H1 (cell line): ENCODE data around the gene TMEM86B. TPM values are rescaled to one million over a fixed set of nuclear protein-coding genes. Genes with fewer than 3 reads are reported as not detected.

Experiments used
- CTCF ChIA-PET: fragments of 300-600 bp; sonication (Branson Sonifier 250); formaldehyde crosslinking; loops from one replicate; lab custom pipeline; 2021; ENCODE audit not compliant: partially characterized antibody; lab: Charles Lee
- POLR2A ChIA-PET: fragments of 300-600 bp; sonication (Branson Sonifier 250); formaldehyde crosslinking; loops from one replicate; lab custom pipeline; 2021; ENCODE audit warnings: inconsistent platforms; ENCODE audit not compliant: partially characterized antibody; lab: Charles Lee
- DNase-seq, 2 experiments: peaks; one replicate each; pipeline versions ENCODE4 v3.0.0 to v3.0.0-alpha.2; 2010 to 2022; ENCODE audit warnings: low spot score in 2 of 2, low read depth in 1 of 2, mixed read lengths in 1 of 2
- FAIRE-seq: peaks from 2 replicates; lab custom pipeline; 2011; peaks lifted over from hg19 to GRCh38; lab: Jason Lieb, UNC
- H2AFZ ChIP-seq: 2 replicates; pipeline ENCODE4 v1.8.1; 2012; ENCODE audit warnings: low read length, inconsistent platforms
- H2AK5ac ChIP-seq: 2 replicates; pipeline ENCODE4 v1.6.1; 2013; ENCODE audit warnings: low read depth, low read length
- H2BK120ac ChIP-seq: replicated peaks from 2 replicates; pipeline ENCODE3; 2013; ENCODE audit warnings: low read depth, low read length, inconsistent platforms
- H2BK12ac ChIP-seq: 2 replicates; pipeline ENCODE4 v1.6.1; 2013; ENCODE audit warnings: low read depth, low read length
- H2BK15ac ChIP-seq: 2 replicates; pipeline ENCODE4 v1.6.1; 2013; ENCODE audit warnings: low read length
- H2BK20ac ChIP-seq: 2 replicates; pipeline ENCODE4 v1.6.1; 2013; ENCODE audit warnings: low read length
- H2BK5ac ChIP-seq: 2 replicates; pipeline ENCODE4 v1.6.1; 2013; ENCODE audit warnings: low read depth, low read length
- H3K14ac ChIP-seq: 2 replicates; pipeline ENCODE4 v1.6.1; 2013; ENCODE audit warnings: inconsistent platforms; ENCODE audit not compliant: insufficient read length
- H3K18ac ChIP-seq: 2 replicates; pipeline ENCODE4 v1.6.1; 2013; ENCODE audit warnings: low read length; ENCODE audit errors: extremely low read depth
- H3K23ac ChIP-seq: 2 replicates; pipeline ENCODE4 v1.6.1; 2013; ENCODE audit warnings: inconsistent platforms; ENCODE audit not compliant: insufficient read length
- H3K23me2 ChIP-seq: 2 replicates; pipeline ENCODE4 v1.6.1; 2013; ENCODE audit warnings: low read depth, low read length
- H3K27ac ChIP-seq: 2 replicates; pipeline ENCODE4 v1.6.1; 2011; ENCODE audit warnings: low read depth, low read length, inconsistent platforms
- H3K27me3 ChIP-seq, 4 experiments: replicated peaks in 1 of 4; 1 replicate in 1 of 4; 2 replicates in 3 of 4; pipeline versions ENCODE4 v1.6.1 to v1.8.1; 2011 to 2013; ENCODE audit warnings: low read length in 3 of 4, mild to moderate bottlenecking in 3 of 4, inconsistent platforms in 2 of 4, mixed read lengths in 2 of 4, moderate library complexity in 1 of 4; ENCODE audit not compliant: control insufficient read depth in 3 of 4, insufficient read depth in 3 of 4; ENCODE audit errors: extremely low read depth in 1 of 4
- H3K36me3 ChIP-seq, 4 experiments: 2 replicates each; pipeline versions ENCODE4 v1.6.1 to v1.8.1; 2011 to 2013; ENCODE audit warnings: mild to moderate bottlenecking in 4 of 4, low read length in 3 of 4, moderate library complexity in 2 of 4, control low read depth in 1 of 4, inconsistent platforms in 1 of 4; ENCODE audit not compliant: insufficient read depth in 4 of 4, control insufficient read depth in 2 of 4
- H3K4ac ChIP-seq: replicated peaks from 2 replicates; pipeline ENCODE3; 2013; ENCODE audit warnings: low read length, low read depth, mixed read lengths, inconsistent platforms; ENCODE audit not compliant: insufficient read length
- H3K4me1 ChIP-seq, 4 experiments: replicated peaks in 1 of 4; 1 replicate in 1 of 4; 2 replicates in 3 of 4; pipeline versions ENCODE4 v1.6.1 to v1.8.1; 2011 to 2013; ENCODE audit warnings: low read length in 3 of 4, inconsistent platforms in 2 of 4, mixed read lengths in 1 of 4; ENCODE audit not compliant: insufficient read depth in 4 of 4, control insufficient read depth in 3 of 4
- H3K4me2 ChIP-seq, 2 experiments: 2 replicates each; pipeline versions ENCODE4 v1.6.1 to v1.8.1; 2011 to 2013; ENCODE audit warnings: low read depth in 2 of 2, low read length in 2 of 2, control low read depth in 1 of 2, inconsistent platforms in 1 of 2, mild to moderate bottlenecking in 1 of 2; ENCODE audit not compliant: insufficient read depth in 1 of 2
- H3K4me3 ChIP-seq, 4 experiments: fragments of 200-600, 300-600 bp in 1 of 4; sonication (generic), shearing (Covaris generic), sonication (Bioruptor Twin) in 1 of 4; 2 replicates each; pipeline versions ENCODE4 v1.5.1 to v1.8.1; 2011 to 2016; ENCODE audit warnings: low read length in 4 of 4, low read depth in 3 of 4, control low read depth in 2 of 4, inconsistent platforms in 2 of 4, mild to moderate bottlenecking in 2 of 4, mixed read lengths in 1 of 4, moderate library complexity in 1 of 4; ENCODE audit not compliant: insufficient read depth in 2 of 4; ENCODE audit errors: extremely low read depth in 1 of 4
- H3K56ac ChIP-seq: replicated peaks from 2 replicates; pipeline ENCODE3; 2013; ENCODE audit warnings: low read depth, mild to moderate bottlenecking, mixed read lengths, low read length, inconsistent platforms; ENCODE audit not compliant: insufficient read length
- H3K79me1 ChIP-seq: 2 replicates; pipeline ENCODE4 v1.6.1; 2013; ENCODE audit warnings: low read depth, low read length, control low read depth
- H3K79me2 ChIP-seq, 2 experiments: 2 replicates each; pipeline versions ENCODE4 v1.6.1 to v1.8.1; 2012 to 2013; ENCODE audit warnings: low read length in 2 of 2, mild to moderate bottlenecking in 2 of 2, inconsistent platforms in 1 of 2; ENCODE audit not compliant: insufficient read depth in 2 of 2, control insufficient read depth in 1 of 2
- H3K9ac ChIP-seq, 4 experiments: replicated peaks in 1 of 4; 1 replicate in 1 of 4; 2 replicates in 3 of 4; pipeline versions ENCODE4 v1.6.1 to v1.8.1; 2011 to 2013; ENCODE audit warnings: low read depth in 3 of 4, low read length in 3 of 4, control low read depth in 2 of 4, mild to moderate bottlenecking in 2 of 4, moderate library complexity in 2 of 4, inconsistent platforms in 1 of 4; ENCODE audit errors: extremely low read depth in 1 of 4
- H3K9me3 ChIP-seq, 2 experiments: 2 replicates each; pipeline versions ENCODE4 v1.6.1 to v1.8.1; 2012 to 2013; ENCODE audit warnings: mild to moderate bottlenecking in 2 of 2, moderate library complexity in 2 of 2, control low read depth in 1 of 2, inconsistent platforms in 1 of 2, low read depth in 1 of 2, low read length in 1 of 2, mixed read lengths in 1 of 2; ENCODE audit not compliant: insufficient read depth in 2 of 2
- H4K20me1 ChIP-seq, 2 experiments: replicated peaks in 1 of 2; 2 replicates each; pipeline versions ENCODE3 to v1.8.1; 2011 to 2013; ENCODE audit warnings: inconsistent platforms in 2 of 2, low read length in 2 of 2, mild to moderate bottlenecking in 1 of 2; ENCODE audit not compliant: insufficient read depth in 2 of 2, control insufficient read depth in 1 of 2
- H4K5ac ChIP-seq: 2 replicates; pipeline ENCODE4 v1.6.1; 2013; ENCODE audit warnings: low read length, low read depth, mixed read lengths, inconsistent platforms; ENCODE audit not compliant: insufficient read length
- H4K8ac ChIP-seq: 2 replicates; pipeline ENCODE4 v1.8.0; 2013; ENCODE audit warnings: mild to moderate bottlenecking, moderate library complexity, low read length, inconsistent platforms; ENCODE audit not compliant: insufficient read depth; ENCODE audit errors: extremely low read depth
- H4K91ac ChIP-seq: replicated peaks from 2 replicates; pipeline ENCODE3; 2013; ENCODE audit warnings: low read length, mixed read lengths, inconsistent platforms; ENCODE audit not compliant: insufficient read length
- BCL11A ChIP-seq, 2 experiments: IDR thresholded peaks; one replicate each; pipeline ENCODE4 v1.6.1; 2011; ENCODE audit warnings: low read depth in 2 of 2, low read length in 2 of 2, mild to moderate bottlenecking in 2 of 2
- BRCA1 ChIP-seq: IDR thresholded peaks from 2 replicates; pipeline ENCODE4 v1.6.1; 2012; ENCODE audit warnings: low read depth, low read length, improper control_type of control experiment
- CTBP2 ChIP-seq: IDR thresholded peaks from 2 replicates; pipeline ENCODE4 v1.7.0; 2011; ENCODE audit warnings: borderline replicate concordance, mild to moderate bottlenecking, moderate library complexity, mixed read lengths, low read length; ENCODE audit not compliant: insufficient read depth, insufficient read length
- POLR2A ChIP-seq, 2 experiments: IDR thresholded peaks; 1 replicate in 1 of 2; 2 replicates in 1 of 2; pipeline ENCODE4 v1.6.1; 2011; ENCODE audit warnings: low read depth in 2 of 2, low read length in 2 of 2, mild to moderate bottlenecking in 2 of 2; ENCODE audit errors: control extremely low read depth in 1 of 2
- RBBP5 ChIP-seq: IDR thresholded peaks from 2 replicates; pipeline ENCODE4 v1.7.1; 2012; ENCODE audit warnings: low read depth, mild to moderate bottlenecking, inconsistent platforms, low read length, moderate library complexity, borderline replicate concordance
- RFX5 ChIP-seq: IDR thresholded peaks from 2 replicates; pipeline ENCODE4 v1.6.1; 2011; ENCODE audit warnings: low read depth, low read length, improper control_type of control experiment, borderline replicate concordance
- RNF2 ChIP-seq: fragments of 200-900, 300-1000 bp; sonication (generic); IDR thresholded peaks from 2 replicates; pipeline ENCODE4 v1.7.1; 2016; ENCODE audit warnings: borderline replicate concordance, low read depth, mild to moderate bottlenecking, antibody characterized with exemption, low read length; ENCODE audit not compliant: poor library complexity, severe bottlenecking; ENCODE audit errors: missing control alignments
- SIN3A ChIP-seq, 2 experiments: IDR thresholded peaks in 1 of 2; conservative IDR thresholded peaks in 1 of 2; 2 replicates each; pipeline ENCODE4 v1.6.1; 2011 to 2012; ENCODE audit warnings: low read length in 2 of 2, improper control_type of control experiment in 1 of 2, low read depth in 1 of 2, mild to moderate bottlenecking in 1 of 2
- SRF ChIP-seq: IDR thresholded peaks from 2 replicates; pipeline ENCODE4 v1.6.1; 2011; ENCODE audit warnings: mild to moderate bottlenecking, low read depth, low read length, moderate library complexity
- TAF1 ChIP-seq: IDR thresholded peaks from 2 replicates; pipeline ENCODE4 v1.6.1; 2011; ENCODE audit warnings: mild to moderate bottlenecking, low read depth, low read length
- TCF12 ChIP-seq: IDR thresholded peaks from 2 replicates; pipeline ENCODE4 v1.6.1; 2011; ENCODE audit warnings: low read depth, mild to moderate bottlenecking, low read length
- ZNF274 ChIP-seq: IDR thresholded peaks from 2 replicates; pipeline ENCODE4 v1.7.0; 2012; ENCODE audit warnings: low read length, borderline replicate concordance; ENCODE audit errors: extremely low read depth
- WGBS, 2 experiments: shearing (Covaris generic) in 1 of 2; methylation state at CpG; one replicate each; pipeline versions ENCODE4 v1.1.6 to v1.1.7; 2013 to 2015; ENCODE audit warnings: low lambda C conversion rate in 2 of 2, mixed read lengths in 2 of 2, inconsistent platforms in 1 of 2, low coverage in 1 of 2, missing lambda C conversion rate in 1 of 2; ENCODE audit not compliant: insufficient replicate concordance in 2 of 2, insufficient coverage in 1 of 2, insufficient read length in 1 of 2; ENCODE audit errors: extremely low coverage in 1 of 2, missing lambda C conversion rate in 1 of 2; 5-methylcytosine and 5-hydroxymethylcytosine counted together
- polyA plus RNA-seq, 7 experiments: library from polyadenylated mRNA; depleted of rRNA in 3 of 7; stranded (reverse) in 5 of 7; unstranded in 2 of 7; fragments of >200 nt in 5 of 7; fragments of 200-250 nt in 2 of 7; gene quantifications; 1 replicate in 5 of 7; 2 replicates in 1 of 7; 4 replicates in 1 of 7; pipeline versions ENCODE4 v1.2.1 to v1.2.3, GENCODE V29; 2011 to 2013; ENCODE audit warnings: missing spikeins in 2 of 7, mixed read lengths in 2 of 7
- total RNA-seq: library from RNA; stranded (reverse); fragmentation: NEBNext Ultra II Directional; extraction: Animal tissue kit (Norgen Biotek cat#: 25700); gene quantifications from 2 replicates; pipeline ENCODE4 v1.2.1, GENCODE V29; 2021

TMEM86B gene
- total and polyA plus RNA-seq, 2 of the 8 experiments (the other 6 are each of a cell fraction or from before 2014, with no cell fraction given): 2.0 to 2.9 TPM

- H3K9ac ChIP-seq: no peak overlapping the region
- no peaks in the 10 kb centered on the region for H3K79me2 ChIP-seq
- H3K56ac ChIP-seq: no peak overlapping the region
- no peak overlapping the region for H2BK15ac ChIP-seq
- H3K4me2 ChIP-seq: no peak overlapping the region
- H4K8ac ChIP-seq: no peak overlapping the region
- no peak for DNase-seq
- no peak overlapping the region for H3K4ac ChIP-seq
- H3K27ac ChIP-seq: no peak overlapping the region
- H3K23ac ChIP-seq: no peak overlapping the region
- H3K9me3 ChIP-seq: no peaks in the 10 kb centered on the region
- no peak overlapping the region for H4K5ac ChIP-seq
- no peak overlapping the region for H2AK5ac ChIP-seq
- H2BK20ac ChIP-seq: no peak overlapping the region
- no peaks in the 10 kb centered on the region; the same call in 1 of the 2 replicates for H3K79me1 ChIP-seq
- H3K18ac ChIP-seq: no peak overlapping the region
- no peaks in the 10 kb centered on the region for H3K4me1 ChIP-seq
- H4K20me1 ChIP-seq: peaks cover 0 to 20% of the 10 kb centered on the region in 2 experiments
- H2BK5ac ChIP-seq: no peak overlapping the region
- no peak for FAIRE-seq
- peaks cover 7 to 23% (median 16%) of the 10 kb centered on the region in 4 experiments; a peak in 6 of 8 replicates for H3K36me3 ChIP-seq
- no peak overlapping the region for H2BK120ac ChIP-seq
- ChIA-PET CTCF (no interaction called here), POLR2A (no interaction called here)
- no peak overlapping the region for H3K14ac ChIP-seq
- H4K91ac ChIP-seq: no peak overlapping the region
- H3K23me2 ChIP-seq: no peaks in the 10 kb centered on the region
- H2BK12ac ChIP-seq: no peak overlapping the region
- 87% methylated on average over 12 of the region's 13 CpGs; no CpG with 5 or more reads in 1 of the 2 experiments for WGBS, 2 experiments
- no peak overlapping the region for H3K4me3 ChIP-seq
- H2AFZ ChIP-seq: no peak overlapping the region
- H3K27me3 ChIP-seq: no peaks in the 10 kb centered on the region
- TF ChIP-seq BRCA1 (no peak), TAF1 (no peak), POLR2A (IDR thresholded peaks at IDR 0.05; ENCODE audit: control extremely low read depth in 1 of 2, low read depth in 2 of 2, low read length in 2 of 2) (no peak), RNF2 (no peak), ZNF274 (no peak), RBBP5 (no peak), SRF (no peak), BCL11A (IDR thresholded peaks at IDR 0.05; ENCODE audit: low read depth in 2 of 2, low read length in 2 of 2) (no peak), TCF12 (no peak), RFX5 (no peak), CTBP2 (no peak), SIN3A (conservative IDR thresholded peaks at IDR 0.05 in 1 of 2, IDR thresholded peaks at IDR 0.05 in 1 of 2; ENCODE audit: low read depth in 1 of 2, low read length in 2 of 2) (no peak)
Measured at GRCh38 chr19:55230780-55231179, 2.2 kb upstream of the TMEM86B start.
